GM18951 (cell line): ENCODE results near the gene EXOC1.

Experiments
- POLR2A ChIP-seq: IDR thresholded peaks from 4 replicates; pipeline ENCODE4 v1.6.1; 2011; ENCODE audit warnings: mild to moderate bottlenecking; ENCODE audit not compliant: insufficient read length, insufficient read depth; ENCODE audit errors: extremely low read depth
- in situ Hi-C: fragments of 300-500 bp; cut with MboI; formaldehyde crosslinking; loops from one replicate; pipeline ENCODE4 v1.12.0; 2022; ENCODE audit warnings: low sequenced_read_pairs, mixed read lengths, inconsistent platforms; ENCODE audit not compliant: unreplicated experiment

Gene EXOC1

GRCh38 chr4:55865228-55865806, 11.9 kb downstream of the EXOC1 start:
- in situ Hi-C loops = loop anchor here (25.0 kb wide), 1 partner anchor 453 kb away; no protein-coding TSS in a partner anchor
- no peak for TF ChIP-seq POLR2A

- no peak for TF ChIP-seq POLR2A
Measured at GRCh38 chr4:55866290-55866907, 13.0 kb downstream of the EXOC1 start.

GRCh38 chr4:55866973-55867574, 13.6 kb downstream of the EXOC1 start:
- TF ChIP-seq POLR2A = no peak
- in situ Hi-C loops = loop anchor here (25.0 kb wide), 1 partner anchor 455 kb away; no protein-coding TSS in a partner anchor

More at GRCh38 chr4:55866290-55866907, 13.0 kb downstream of the EXOC1 start:
- in situ Hi-C loops = loop anchor here (25.0 kb wide), 1 partner anchor 454 kb away; no protein-coding TSS in a partner anchor

GRCh38 chr4:55868581-55869090, 15.2 kb downstream of the EXOC1 start:
- in situ Hi-C loops = loop anchor here (25.0 kb wide), 1 partner anchor 456 kb away; no protein-coding TSS in a partner anchor
- TF ChIP-seq POLR2A = no peak

GRCh38 chr4:55871299-55871800, 17.9 kb downstream of the EXOC1 start:
- in situ Hi-C loops = loop anchor here (25.0 kb wide), 1 partner anchor 459 kb away; no protein-coding TSS in a partner anchor
- no peak for TF ChIP-seq POLR2A

GRCh38 chr4:55874831-55875230, 21.4 kb downstream of the EXOC1 start:
- TF ChIP-seq POLR2A = no peak

GRCh38 chr4:55876387-55876786, 22.9 kb downstream of the EXOC1 start:
- TF ChIP-seq POLR2A = no peak
- in situ Hi-C loops = no loop called here

More at GRCh38 chr4:55874831-55875230, 21.4 kb downstream of the EXOC1 start:
- in situ Hi-C loops = loop anchor here (25.0 kb wide), 1 partner anchor 463 kb away; no protein-coding TSS in a partner anchor

GRCh38 chr4:55879224-55879623, 25.8 kb downstream of the EXOC1 start:
- in situ Hi-C loops = no loop called here
- no peak for TF ChIP-seq POLR2A

GRCh38 chr4:55880652-55881280, 27.3 kb downstream of the EXOC1 start:
- TF ChIP-seq POLR2A = no peak
- in situ Hi-C loops = no loop called here

GRCh38 chr4:55884093-55884850, 30.8 kb downstream of the EXOC1 start:
- in situ Hi-C loops = no loop called here
- no peak for TF ChIP-seq POLR2A

- in situ Hi-C loops = no loop called here
- TF ChIP-seq POLR2A = no peak
Measured at GRCh38 chr4:55884851-55885219, 31.4 kb downstream of the EXOC1 start.

- in situ Hi-C loops = no loop called here
- no peak for TF ChIP-seq POLR2A
Measured at GRCh38 chr4:55887594-55887993, 34.1 kb downstream of the EXOC1 start.
